Testis (tissue), 2 donors: ENCODE results near the gene CYREN.

Experiments used
- CTCF ChIP-seq, 3 experiments: fragments of 450-650 bp in 2 of 3; fragments of 200-600 bp in 1 of 3; sonication (generic) in 1 of 3; IDR thresholded peaks; one replicate each; pipeline ENCODE4 v1.5.1; 2016 to 2019; ENCODE audit warnings: antibody characterized with exemption in 3 of 3, mild to moderate bottlenecking in 2 of 3, moderate library complexity in 1 of 3
- POLR2A ChIP-seq: fragments of 450-650 bp; IDR thresholded peaks from one replicate; pipeline ENCODE4 v1.6.1; 2017; ENCODE audit warnings: antibody characterized with exemption, mild to moderate bottlenecking, moderate library complexity

GRCh38 chr7:135156290-135156689, 14.2 kb downstream of the CYREN start:
- no peak for TF ChIP-seq CTCF (IDR thresholded peaks at IDR 0.05)
- no peak for TF ChIP-seq POLR2A
